ENCODE measurements around the gene TTC19. TPM values are rescaled to one million over a fixed set of nuclear protein-coding genes. Genes with fewer than 3 reads are reported as not detected.

TTC19 gene
- total RNA-seq, 1 experiment from 2014 or later = 53.5 TPM

- Histone ChIP-seq H3K9me3 (ENCODE audit: insufficient read depth, low read depth) (no peaks in the 10 kb centered on the region), H3K4me3 (no peak overlapping the region), H3K4me2 (no peak overlapping the region), H3K27ac (no peak overlapping the region), H4K20me1 (ENCODE audit: insufficient read depth) (no peaks in the 10 kb centered on the region; the same call in 1 of the 2 replicates), H3K79me2 (ENCODE audit: low read depth) (peaks cover 96% of the 10 kb centered on the region), H3K36me3 (ENCODE audit: low read depth) (peaks cover 11% of the 10 kb centered on the region), H3K9me2 (ENCODE audit: insufficient read depth) (no peaks in the 10 kb centered on the region), H3K4me1 (replicated peaks; ENCODE audit: insufficient read depth) (peaks cover 73% of the 10 kb centered on the region), H3K27me3 (ENCODE audit: insufficient read depth, low read depth) (no peaks in the 10 kb centered on the region), H3F3A (ENCODE audit: insufficient read depth, low read depth) (peaks cover 64% of the 10 kb centered on the region), H2AFZ (no peak overlapping the region)
- ChIA-PET CTCF (no interaction called here), POLR2A (ENCODE audit: unreplicated experiment) (no interaction called here)
- no peak for DNase-seq
- BruUV-seq (replicated peaks) = no TSS peak
- intact Hi-C loops (cut with micrococcal nuclease; ENCODE audit: unreplicated experiment) = no loop called here
- TF ChIP-seq EZH2 (IDR thresholded peaks at IDR 0.05; ENCODE audit: low read depth) (no peak), CTCF (conservative IDR thresholded peaks at IDR 0.05) (no peak)
Measured at GRCh38 chr17:15969463-15969862, 30.2 kb upstream of the TTC19 start.

- no peaks in the 10 kb centered on the region for H3K9me3 ChIP-seq (ENCODE audit: insufficient read depth, low read depth)
- peaks cover 62% of the 10 kb centered on the region for H3K4me1 ChIP-seq (replicated peaks; ENCODE audit: insufficient read depth)
- H3K9me2 ChIP-seq (ENCODE audit: insufficient read depth) = no peaks in the 10 kb centered on the region
- CTCF ChIA-PET = interaction anchor here (0.5 to 1.5 kb wide), 2 partner anchors 27 to 29 kb away, joined by 4 read pairs; partner anchors contain the start of genes TTC19 and ZSWIM7
- no peak for TF ChIP-seq CTCF (conservative IDR thresholded peaks at IDR 0.05)
- TF ChIP-seq EZH2 (IDR thresholded peaks at IDR 0.05; ENCODE audit: low read depth) = no peak
- no TSS peak for BruUV-seq (replicated peaks)
- H3K36me3 ChIP-seq (ENCODE audit: low read depth) = peaks cover 11% of the 10 kb centered on the region
- POLR2A ChIA-PET (ENCODE audit: unreplicated experiment) = interaction anchor here (0.6 to 0.7 kb wide), 2 partner anchors 12 to 311 kb away, joined by 5 to 6 read pairs; no protein-coding TSS in a partner anchor
- peaks cover 54% of the 10 kb centered on the region for H3F3A ChIP-seq (ENCODE audit: insufficient read depth, low read depth)
- no peak for DNase-seq
- H3K27ac ChIP-seq = 0 out of 2 replicates have a peak overlapping the region, but pooled peaks have one; percentile 16
- no peak overlapping the region for H2AFZ ChIP-seq
- no peak overlapping the region for H3K4me2 ChIP-seq
- peaks cover 96% of the 10 kb centered on the region for H3K79me2 ChIP-seq (ENCODE audit: low read depth)
- no peak overlapping the region for H3K4me3 ChIP-seq
- no peaks in the 10 kb centered on the region; the same call in 1 of the 2 replicates for H4K20me1 ChIP-seq (ENCODE audit: insufficient read depth)
- H3K27me3 ChIP-seq (ENCODE audit: insufficient read depth, low read depth) = no peaks in the 10 kb centered on the region
- intact Hi-C loops (cut with micrococcal nuclease; ENCODE audit: unreplicated experiment) = no loop called here
Measured at GRCh38 chr17:15970500-15970899, 29.1 kb upstream of the TTC19 start.

- H3F3A ChIP-seq (ENCODE audit: insufficient read depth, low read depth) = peaks cover 47% of the 10 kb centered on the region
- intact Hi-C loops (cut with micrococcal nuclease; ENCODE audit: unreplicated experiment) = no loop called here
- peak overlapping the region; percentile 16; the same call in 1 of the 2 replicates for H3K4me2 ChIP-seq
- no peaks in the 10 kb centered on the region for H3K9me2 ChIP-seq (ENCODE audit: insufficient read depth)
- BruUV-seq (replicated peaks) = no TSS peak
- no peaks in the 10 kb centered on the region for H3K9me3 ChIP-seq (ENCODE audit: insufficient read depth, low read depth)
- peak in 1 of 2 experiments; percentile 43 for DNase-seq
- H3K27ac ChIP-seq = peak overlapping the region; percentile 34
- H3K36me3 ChIP-seq (ENCODE audit: low read depth) = peaks cover 11% of the 10 kb centered on the region
- no peak overlapping the region for H3K4me3 ChIP-seq
- peaks cover 55% of the 10 kb centered on the region for H3K4me1 ChIP-seq (replicated peaks; ENCODE audit: insufficient read depth)
- ChIA-PET POLR2A (ENCODE audit: unreplicated experiment) (interaction anchor here (0.6 to 0.7 kb wide), 3 partner anchors 9 to 79 kb away, joined by 3 to 6 read pairs (median 5); no protein-coding TSS in a partner anchor), CTCF (interaction anchor here (0.8 to 1.5 kb wide), 2 partner anchors 12 to 28 kb away, joined by 4 to 16 read pairs; partner anchors contain the start of genes TTC19 and ZSWIM7)
- peaks cover 93% of the 10 kb centered on the region for H3K79me2 ChIP-seq (ENCODE audit: low read depth)
- TF ChIP-seq CTCF (conservative IDR thresholded peaks at IDR 0.05) (no peak), EZH2 (IDR thresholded peaks at IDR 0.05; ENCODE audit: low read depth) (no peak)
- no peak overlapping the region for H2AFZ ChIP-seq
- no peaks in the 10 kb centered on the region; the same call in 1 of the 2 replicates for H4K20me1 ChIP-seq (ENCODE audit: insufficient read depth)
- H3K27me3 ChIP-seq (ENCODE audit: insufficient read depth, low read depth) = no peaks in the 10 kb centered on the region
Measured at GRCh38 chr17:15971098-15971678, 28.4 kb upstream of the TTC19 start.
